Endothelial cell of umbilical vein (primary cell): Measurements from ENCODE around the gene SESTD1. TPM values are rescaled to one million over a fixed set of nuclear protein-coding genes. Genes with fewer than 3 reads are reported as not detected.
A peak's percentile ranks its signal among the peaks of the same experiment; 100 is the strongest.

Experiments
- BruUV-seq: library from RNA; stranded (reverse); fragments of 400-500 nt; replicated peaks from 2 replicates; lab custom pipeline; 2021; lab: Mats Ljungman, UMichigan
- CTCF ChIA-PET: fragments of 300-600, 350-600 bp; sonication (Branson Sonifier 250); formaldehyde crosslinking; loops from one replicate; lab custom pipeline; 2021; ENCODE audit warnings: antibody characterized with exemption, inconsistent platforms; lab: Charles Lee
- POLR2A ChIA-PET: fragments of 300-600, 350-600 bp; sonication (Branson Sonifier 250); formaldehyde crosslinking; loops from one replicate; lab custom pipeline; 2021; ENCODE audit warnings: antibody characterized with exemption, inconsistent platforms; lab: Charles Lee
- DNase-seq: peaks from one replicate; pipeline ENCODE4 v3.0.0-alpha.2; 2011; ENCODE audit warnings: low read depth, low spot score
- FAIRE-seq: peaks from 2 replicates; lab custom pipeline; 2011; peaks lifted over from hg19 to GRCh38; lab: Jason Lieb, UNC
- H2AFZ ChIP-seq: 2 replicates; pipeline ENCODE4 v1.6.0; 2012; ENCODE audit warnings: low read depth, low read length, control low read depth, inconsistent platforms
- H3K27ac ChIP-seq: 2 replicates; pipeline ENCODE4 v1.5.1; 2011; ENCODE audit warnings: low read depth, mild to moderate bottlenecking, control low read depth, low read length, moderate library complexity; ENCODE audit not compliant: insufficient read depth
- H3K27me3 ChIP-seq, 2 experiments: 2 replicates each; pipeline versions ENCODE4 v1.6.0 to v1.6.1; 2011; ENCODE audit warnings: low read length in 2 of 2, mixed read lengths in 1 of 2; ENCODE audit not compliant: control insufficient read depth in 2 of 2, insufficient read depth in 2 of 2
- H3K36me3 ChIP-seq, 2 experiments: 2 replicates in 1 of 2; 3 replicates in 1 of 2; pipeline ENCODE4 v1.5.1; 2011; ENCODE audit warnings: low read length in 2 of 2, mild to moderate bottlenecking in 1 of 2, moderate library complexity in 1 of 2; ENCODE audit not compliant: control insufficient read depth in 2 of 2, insufficient read depth in 2 of 2; ENCODE audit errors: extremely low read depth in 1 of 2
- H3K4me1 ChIP-seq: 3 replicates; pipeline ENCODE4 v1.5.1; 2011; ENCODE audit warnings: mild to moderate bottlenecking, low read length; ENCODE audit not compliant: control insufficient read depth, insufficient read depth; ENCODE audit errors: extremely low read depth
- H3K4me2 ChIP-seq: 2 replicates; pipeline ENCODE4 v1.6.1; 2011; ENCODE audit warnings: low read length, control low read depth, mixed read lengths; ENCODE audit not compliant: insufficient read depth
- H3K4me3 ChIP-seq, 3 experiments: fragments of 200-600 bp in 1 of 3; sonication (generic), shearing (Covaris generic) in 1 of 3; replicated peaks in 1 of 3; 2 replicates each; pipeline ENCODE4 v1.5.1; 2011 to 2016; ENCODE audit warnings: control low read depth in 3 of 3, low read length in 3 of 3, mild to moderate bottlenecking in 2 of 3, inconsistent platforms in 1 of 3, low read depth in 1 of 3, moderate library complexity in 1 of 3; ENCODE audit not compliant: insufficient read depth in 1 of 3
- H3K79me2 ChIP-seq: 2 replicates; pipeline ENCODE4 v1.6.0; 2012; ENCODE audit warnings: low read length, inconsistent platforms; ENCODE audit not compliant: control insufficient read depth, insufficient read depth
- H3K9ac ChIP-seq: replicated peaks from 2 replicates; pipeline ENCODE3; 2011; ENCODE audit warnings: low read length, control low read depth; ENCODE audit not compliant: insufficient read depth; ENCODE audit errors: extremely low read depth
- H3K9me1 ChIP-seq: replicated peaks from 3 replicates; pipeline ENCODE4 v1.6.0; 2011; ENCODE audit warnings: mild to moderate bottlenecking, low read length; ENCODE audit not compliant: control insufficient read depth, insufficient read depth; ENCODE audit errors: extremely low read depth
- H3K9me3 ChIP-seq: replicated peaks from 2 replicates; pipeline ENCODE4 v1.5.1; 2012; ENCODE audit warnings: low read length, inconsistent platforms; ENCODE audit not compliant: control insufficient read depth, insufficient read depth
- H4K20me1 ChIP-seq: replicated peaks from 2 replicates; pipeline ENCODE3; 2011; ENCODE audit warnings: mild to moderate bottlenecking, low read length; ENCODE audit not compliant: control insufficient read depth, insufficient read depth; ENCODE audit errors: extremely low read depth
- CTCF ChIP-seq, 2 donors: IDR thresholded peaks; 1 replicate in 1 of 2; 2 replicates in 1 of 2; pipeline ENCODE4 v1.5.1; 2011; ENCODE audit warnings: low read length in 2 of 2, mild to moderate bottlenecking in 2 of 2, moderate library complexity in 2 of 2, control low read depth in 1 of 2, inconsistent platforms in 1 of 2, low read depth in 1 of 2; ENCODE audit not compliant: insufficient read depth in 1 of 2; ENCODE audit errors: extremely low read depth in 1 of 2
- FOS ChIP-seq: IDR thresholded peaks from 2 replicates; pipeline ENCODE4 v1.6.1; 2011; ENCODE audit warnings: mild to moderate bottlenecking, low read length, moderate library complexity, borderline replicate concordance; ENCODE audit not compliant: insufficient read depth
- GATA2 ChIP-seq: IDR thresholded peaks from 2 replicates; pipeline ENCODE4 v1.7.0; 2011; ENCODE audit warnings: low read depth, mild to moderate bottlenecking, moderate library complexity, mixed read lengths, low read length; ENCODE audit not compliant: insufficient read length, insufficient read depth
- JUN ChIP-seq: IDR thresholded peaks from 2 replicates; pipeline ENCODE4 v1.6.1; 2011; ENCODE audit warnings: borderline replicate concordance, low read depth; ENCODE audit not compliant: insufficient read length, insufficient read depth
- MYC ChIP-seq: IDR thresholded peaks from one replicate; pipeline ENCODE4 v1.6.1; 2011; ENCODE audit warnings: mild to moderate bottlenecking, low read depth, low read length
- dilution Hi-C: fragments of 300-500 bp; cut with MboI; formaldehyde crosslinking; loops from one replicate; pipeline ENCODE4 v1.15.0; 2019; ENCODE audit warnings: low sequenced_read_pairs; ENCODE audit not compliant: extremely low pct_ligation_motif_present
- intact Hi-C: fragments of 100-400 bp; cut with micrococcal nuclease; formaldehyde crosslinking; loops from one replicate; pipeline ENCODE4 v1.10.0; 2022
- polyA plus RNA-seq, 4 experiments: library from polyadenylated mRNA; depleted of rRNA in 3 of 4; stranded (reverse) in 3 of 4; unstranded in 1 of 4; fragments of >200 nt; gene quantifications; 2 replicates each; pipeline versions ENCODE4 v1.2.1 to v1.2.3, GENCODE V29; 2011 to 2012; ENCODE audit warnings: missing spikeins in 1 of 4
- total RNA-seq: library from RNA; stranded (reverse); gene quantifications from 2 replicates; pipeline ENCODE4 v1.2.3, GENCODE V29; 2021
- TF ChIP-seq, protein P1 (sequence below): IDR thresholded peaks from 2 replicates; pipeline ENCODE4 v1.6.1; 2011; ENCODE audit not compliant: insufficient read depth, insufficient read length

The SESTD1 gene
- total and polyA plus RNA-seq, 2 donors (not counting 3 experiments of a cell fraction or from before 2014, with no cell fraction given): 9.8 to 72.4 TPM

- TSS peak; percentile 62 for BruUV-seq
- Histone ChIP-seq H3K27me3 (no peaks in the 10 kb centered on the region), H3K4me3 (peak overlapping the region; percentile 68 to 85 (median 76)), H3K9ac (peak overlapping the region; percentile 64), H3K9me3 (no peaks in the 10 kb centered on the region), H3K36me3 (no peaks in the 10 kb centered on the region), H2AFZ (peak overlapping the region; percentile 71), H3K4me1 (peaks cover 22% of the 10 kb centered on the region), H4K20me1 (peaks cover 5% of the 10 kb centered on the region), H3K4me2 (peak overlapping the region; percentile 75), H3K9me1 (no peaks in the 10 kb centered on the region), H3K79me2 (peaks cover 50% of the 10 kb centered on the region), H3K27ac (peak overlapping the region; percentile 31)
- intact Hi-C loops (loop anchor here (1.0 to 5.0 kb wide), 4 partner anchors 23 to 781 kb away; partner anchors contain the start of gene PLEKHA3), dilution Hi-C loops (no loop called here)
- DNase-seq (peak; percentile 65), FAIRE-seq (no peak)
- POLR2A ChIA-PET: no interaction called here
- no peak for TF ChIP-seq CTCF (IDR thresholded peaks at IDR 0.05; ENCODE audit: extremely low read depth in 1 of 2, insufficient read depth in 1 of 2, low read depth in 1 of 2, low read length in 2 of 2)
- no peak for TF ChIP-seq GATA2
- TF ChIP-seq MYC: no peak
- TF ChIP-seq FOS: no peak
- TF ChIP-seq, protein P1, sequence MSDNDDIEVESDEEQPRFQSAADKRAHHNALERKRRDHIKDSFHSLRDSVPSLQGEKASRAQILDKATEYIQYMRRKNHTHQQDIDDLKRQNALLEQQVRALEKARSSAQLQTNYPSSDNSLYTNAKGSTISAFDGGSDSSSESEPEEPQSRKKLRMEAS: no peak
- TF ChIP-seq JUN: no peak
- CTCF ChIA-PET: interaction anchor here (0.6 to 1.8 kb wide), 2 partner anchors 9 to 45 kb away, joined by 3 to 5 read pairs; no protein-coding TSS in a partner anchor
Observed at GRCh38 chr2:179263446-179264367, 925 bp downstream of the SESTD1 start.
